Activated CD4-positive, alpha-beta T cell treated with anti-CD3 and anti-CD28 coated beads, Interleukin-2, amount 50 U/mL, for 1 hour (primary cell): ENCODE measurements around the gene NRSN2.
"Not testable (repeated sequence)": the region's sequence is repeated elsewhere in the genome, so short reads cannot be mapped to it uniquely, and the experiment has no call there.

Experiments
- DNase-seq: peaks from one replicate; pipeline ENCODE4 v3.0.0-alpha.2; 2020

NRSN2 gene

GRCh38 chr20:325045-325888, 21.6 kb upstream of the NRSN2 start, which contains the start of gene SOX12:
TSS of gene SOX12 (plus strand) at chr20:325552. CDS start at chr20:325925, 373 bp downstream.
- peak; percentile 98 for DNase-seq

- DNase-seq = peak; percentile 44
Observed at GRCh38 chr20:325889-326644, 20.8 kb upstream of the NRSN2 start.

DNA sequence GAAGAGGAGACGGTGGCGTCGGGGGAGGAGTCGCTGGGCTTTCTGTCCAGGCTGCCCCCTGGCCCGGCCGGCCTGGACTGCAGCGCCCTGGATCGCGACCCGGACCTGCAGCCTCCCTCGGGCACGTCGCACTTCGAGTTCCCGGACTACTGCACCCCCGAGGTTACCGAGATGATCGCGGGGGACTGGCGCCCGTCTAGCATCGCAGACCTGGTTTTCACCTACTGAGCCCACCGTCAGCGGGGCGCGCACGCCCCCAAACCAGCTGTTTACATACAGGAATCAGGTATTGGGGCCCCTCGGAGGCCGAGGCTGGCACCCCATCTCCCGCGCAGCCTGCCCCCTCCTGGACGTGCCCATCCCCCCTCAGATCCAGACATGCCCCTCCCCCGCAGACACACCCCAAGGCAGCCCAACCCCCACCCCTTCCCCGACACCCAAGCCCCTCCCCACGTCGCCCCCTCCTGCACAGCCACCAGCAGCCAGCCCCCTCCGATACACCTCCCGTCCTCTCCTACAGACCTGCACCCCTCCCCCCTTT, 20.2 kb upstream of the NRSN2 start:
- no peak for DNase-seq

DNA sequence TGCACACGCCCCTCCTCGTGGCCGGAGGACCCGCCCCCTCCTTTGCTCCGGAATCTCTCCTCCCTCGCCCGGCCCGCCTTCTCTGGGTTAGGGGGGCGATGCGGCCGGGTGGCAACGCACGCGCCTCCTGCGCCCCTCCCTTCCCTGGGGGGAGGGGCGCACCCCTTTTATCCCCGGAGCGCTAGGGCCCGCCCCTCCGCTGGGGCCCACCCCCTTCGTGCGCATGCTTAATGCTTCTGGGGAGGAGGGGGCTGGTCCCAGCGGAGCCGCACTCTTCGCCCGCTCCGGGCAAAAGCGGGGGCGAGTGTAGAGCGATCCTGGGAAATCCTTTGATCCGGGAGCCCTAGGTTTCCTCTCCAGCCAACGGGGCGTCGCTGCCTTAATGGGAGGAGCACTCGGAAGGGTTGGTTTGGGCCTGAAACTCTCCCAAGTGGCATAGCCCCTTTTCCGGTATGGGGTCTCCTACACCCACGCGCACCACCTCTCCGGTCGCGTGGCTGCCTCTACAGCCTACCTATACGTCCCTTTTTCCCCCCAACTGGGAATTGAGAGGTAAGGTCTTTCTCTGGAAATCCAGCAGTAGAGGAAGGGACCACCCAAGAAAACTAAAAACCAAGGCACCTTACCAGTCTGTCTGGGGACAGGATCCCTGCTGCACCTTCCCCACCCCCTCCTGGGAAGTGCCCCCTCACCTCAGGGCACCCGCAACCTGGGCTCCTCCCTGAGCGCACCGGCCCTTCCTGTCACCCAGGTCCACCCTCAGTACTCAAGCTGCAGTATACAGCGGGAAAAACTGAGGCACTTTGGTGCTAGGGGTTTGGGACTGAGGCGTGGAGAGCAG, 19.5 kb upstream of the NRSN2 start:
- DNase-seq = peak; percentile 72

- DNase-seq = no peak
Observed at GRCh38 chr20:328027-328974, 18.6 kb upstream of the NRSN2 start.

DNA sequence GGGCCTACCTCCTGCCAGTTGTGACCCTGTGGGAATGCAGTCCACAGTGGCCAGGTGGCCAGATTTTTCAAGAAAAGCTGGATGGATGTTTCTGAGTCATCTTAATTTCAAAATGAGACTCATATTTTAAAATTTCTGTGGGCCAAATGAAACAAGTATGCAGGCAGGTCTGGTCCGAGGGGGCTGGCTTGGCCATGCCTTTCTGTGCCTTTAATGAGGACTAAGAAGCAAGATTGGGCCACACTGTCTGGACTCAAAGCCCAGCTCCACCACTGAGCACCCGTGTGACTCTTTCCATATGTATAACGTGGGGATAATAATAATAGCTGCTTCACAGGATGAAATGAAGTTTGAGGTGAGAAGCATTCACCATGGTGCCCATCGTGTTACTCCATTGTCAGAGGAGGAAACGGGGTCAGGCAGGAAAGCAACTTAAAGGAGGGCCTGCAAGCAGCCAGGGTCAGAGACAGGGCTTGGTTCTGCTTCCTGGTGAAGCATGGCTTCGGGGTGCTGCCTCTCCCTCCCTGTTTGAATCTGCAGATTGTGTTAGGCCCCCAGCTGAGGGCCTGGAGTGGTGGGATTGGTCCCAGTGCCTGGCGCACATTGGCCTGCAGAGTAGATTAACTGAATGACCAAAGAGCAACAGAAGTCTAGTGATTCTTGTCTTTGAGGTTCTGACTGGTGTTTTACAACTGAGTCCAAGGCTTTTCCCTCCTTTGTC, 17.8 kb upstream of the NRSN2 start:
- no peak for DNase-seq

DNA sequence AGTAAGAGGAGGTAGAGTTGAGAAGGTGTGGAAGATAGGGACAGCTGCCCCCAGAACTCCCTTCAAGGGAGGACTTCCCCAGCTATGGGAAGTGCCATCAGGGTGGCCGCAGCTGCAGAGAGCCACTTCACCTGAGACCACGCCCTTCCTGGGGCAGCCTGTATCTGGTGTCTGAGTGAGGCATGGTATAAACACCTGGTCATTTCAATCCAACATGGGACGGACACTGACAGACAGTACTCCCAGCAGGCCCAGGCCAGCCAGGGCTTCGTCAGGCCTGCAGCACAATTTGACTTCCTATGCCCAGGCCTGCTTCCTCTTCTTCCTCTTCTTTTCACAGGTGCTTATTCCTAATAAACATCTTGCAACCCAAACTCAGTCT, 17.1 kb upstream of the NRSN2 start:
- DNase-seq = no peak

- peak; percentile 54 for DNase-seq
Observed at GRCh38 chr20:330233-331149, 16.4 kb upstream of the NRSN2 start.

- no peak for DNase-seq
Observed at GRCh38 chr20:334578-334977, 12.3 kb upstream of the NRSN2 start.

DNA sequence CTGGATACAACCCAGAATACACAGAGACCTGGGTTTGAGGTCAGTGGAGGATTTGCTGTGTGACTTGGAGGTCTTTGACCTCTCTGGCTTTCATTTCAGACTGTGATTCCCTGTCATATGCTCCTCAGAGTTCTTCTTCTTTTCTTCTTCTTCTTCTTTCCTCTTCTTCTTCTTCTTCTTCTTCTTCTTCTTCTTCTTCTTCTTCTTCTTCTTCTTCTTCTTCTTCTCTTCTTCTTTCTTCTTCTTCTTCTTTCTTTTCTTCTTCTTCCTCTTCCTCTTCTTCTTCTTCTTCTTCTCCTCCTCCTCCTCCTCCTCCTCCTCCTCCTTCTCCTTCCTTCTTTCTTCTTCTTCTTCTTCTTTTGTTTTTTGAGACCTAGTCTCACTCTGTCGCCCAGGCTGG, 10.9 kb upstream of the NRSN2 start:
- DNase-seq = not testable (repeated sequence)

DNA sequence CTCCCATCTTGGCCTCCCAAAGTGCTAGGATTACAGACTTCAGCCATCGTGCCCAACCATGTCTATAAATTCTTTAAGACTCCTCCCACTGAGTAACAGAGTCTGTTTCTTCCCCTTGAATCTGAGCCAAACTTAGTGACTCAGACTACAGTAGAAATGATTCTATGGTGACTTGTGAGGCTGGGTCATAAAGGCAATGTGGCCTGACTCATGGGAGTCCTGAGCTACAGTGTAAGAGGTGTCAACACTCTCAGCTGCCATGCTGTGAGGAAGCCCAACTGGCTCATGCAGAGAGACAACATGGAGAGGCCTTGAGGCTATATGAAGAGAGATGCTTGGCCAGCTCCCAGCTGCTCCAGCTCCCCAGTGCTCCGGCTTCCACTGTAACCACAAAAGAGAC, 5.2 kb upstream of the NRSN2 start:
- DNase-seq = no peak

DNA sequence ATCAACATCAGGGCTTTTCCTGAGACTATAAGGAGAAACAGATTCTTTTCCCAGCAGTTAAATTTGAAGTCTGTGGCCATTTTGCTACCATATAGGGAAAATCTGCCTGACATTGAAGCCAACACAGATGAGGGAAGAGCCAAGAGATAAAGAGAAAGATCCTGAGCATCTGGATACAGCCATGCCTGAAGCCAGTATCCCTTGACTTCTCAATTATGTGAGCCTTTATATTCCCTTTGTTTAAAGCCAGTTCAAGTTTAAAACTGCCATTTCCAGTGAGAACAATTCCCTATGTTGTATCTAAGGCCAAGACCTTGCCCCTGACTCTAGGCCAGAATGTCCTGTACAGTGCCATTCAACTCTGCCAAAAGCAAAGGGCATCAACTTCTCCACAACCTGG, 3.8 kb upstream of the NRSN2 start:
- no peak for DNase-seq

- no peak for DNase-seq
Observed at GRCh38 chr20:346033-346639, 775 bp upstream of the NRSN2 start.

GRCh38 chr20:347317-347639, 367 bp downstream of the NRSN2 start:
- no peak for DNase-seq

- DNase-seq = peak; percentile 28
Observed at GRCh38 chr20:347640-348484, 951 bp downstream of the NRSN2 start.

- DNase-seq = no peak
Observed at GRCh38 chr20:348972-349841, 2.3 kb downstream of the NRSN2 start.

GRCh38 chr20:353166-353565, 6.3 kb downstream of the NRSN2 start:
- no peak for DNase-seq
